ENCODE data around the gene NDUFS8.

Gene NDUFS8

GRCh38 chr11:68052137-68052873 is 21.8 kb downstream of the NDUFS8 start:
- TF ChIP-seq, protein P1, sequence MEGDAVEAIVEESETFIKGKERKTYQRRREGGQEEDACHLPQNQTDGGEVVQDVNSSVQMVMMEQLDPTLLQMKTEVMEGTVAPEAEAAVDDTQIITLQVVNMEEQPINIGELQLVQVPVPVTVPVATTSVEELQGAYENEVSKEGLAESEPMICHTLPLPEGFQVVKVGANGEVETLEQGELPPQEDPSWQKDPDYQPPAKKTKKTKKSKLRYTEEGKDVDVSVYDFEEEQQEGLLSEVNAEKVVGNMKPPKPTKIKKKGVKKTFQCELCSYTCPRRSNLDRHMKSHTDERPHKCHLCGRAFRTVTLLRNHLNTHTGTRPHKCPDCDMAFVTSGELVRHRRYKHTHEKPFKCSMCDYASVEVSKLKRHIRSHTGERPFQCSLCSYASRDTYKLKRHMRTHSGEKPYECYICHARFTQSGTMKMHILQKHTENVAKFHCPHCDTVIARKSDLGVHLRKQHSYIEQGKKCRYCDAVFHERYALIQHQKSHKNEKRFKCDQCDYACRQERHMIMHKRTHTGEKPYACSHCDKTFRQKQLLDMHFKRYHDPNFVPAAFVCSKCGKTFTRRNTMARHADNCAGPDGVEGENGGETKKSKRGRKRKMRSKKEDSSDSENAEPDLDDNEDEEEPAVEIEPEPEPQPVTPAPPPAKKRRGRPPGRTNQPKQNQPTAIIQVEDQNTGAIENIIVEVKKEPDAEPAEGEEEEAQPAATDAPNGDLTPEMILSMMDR (conservative IDR thresholded peaks at IDR 0.05; ENCODE audit: low read length): no peak
- no peak for DNase-seq (ENCODE audit: low read depth)
- H3K4me3 ChIP-seq (ENCODE audit: low read length): no peak overlapping the region

GRCh38 chr11:68053117-68053516 is 22.6 kb downstream of the NDUFS8 start:
- no peak overlapping the region for H3K4me3 ChIP-seq (ENCODE audit: low read length)
- TF ChIP-seq, protein P1 (conservative IDR thresholded peaks at IDR 0.05; ENCODE audit: low read length): no peak
- DNase-seq (ENCODE audit: low read depth): no peak

GRCh38 chr11:68053981-68054812 is 23.7 kb downstream of the NDUFS8 start:
- TF ChIP-seq, protein P1 (conservative IDR thresholded peaks at IDR 0.05; ENCODE audit: low read length): no peak
- no peak overlapping the region for H3K4me3 ChIP-seq (ENCODE audit: low read length)
- DNase-seq (ENCODE audit: low read depth): no peak

DNA sequence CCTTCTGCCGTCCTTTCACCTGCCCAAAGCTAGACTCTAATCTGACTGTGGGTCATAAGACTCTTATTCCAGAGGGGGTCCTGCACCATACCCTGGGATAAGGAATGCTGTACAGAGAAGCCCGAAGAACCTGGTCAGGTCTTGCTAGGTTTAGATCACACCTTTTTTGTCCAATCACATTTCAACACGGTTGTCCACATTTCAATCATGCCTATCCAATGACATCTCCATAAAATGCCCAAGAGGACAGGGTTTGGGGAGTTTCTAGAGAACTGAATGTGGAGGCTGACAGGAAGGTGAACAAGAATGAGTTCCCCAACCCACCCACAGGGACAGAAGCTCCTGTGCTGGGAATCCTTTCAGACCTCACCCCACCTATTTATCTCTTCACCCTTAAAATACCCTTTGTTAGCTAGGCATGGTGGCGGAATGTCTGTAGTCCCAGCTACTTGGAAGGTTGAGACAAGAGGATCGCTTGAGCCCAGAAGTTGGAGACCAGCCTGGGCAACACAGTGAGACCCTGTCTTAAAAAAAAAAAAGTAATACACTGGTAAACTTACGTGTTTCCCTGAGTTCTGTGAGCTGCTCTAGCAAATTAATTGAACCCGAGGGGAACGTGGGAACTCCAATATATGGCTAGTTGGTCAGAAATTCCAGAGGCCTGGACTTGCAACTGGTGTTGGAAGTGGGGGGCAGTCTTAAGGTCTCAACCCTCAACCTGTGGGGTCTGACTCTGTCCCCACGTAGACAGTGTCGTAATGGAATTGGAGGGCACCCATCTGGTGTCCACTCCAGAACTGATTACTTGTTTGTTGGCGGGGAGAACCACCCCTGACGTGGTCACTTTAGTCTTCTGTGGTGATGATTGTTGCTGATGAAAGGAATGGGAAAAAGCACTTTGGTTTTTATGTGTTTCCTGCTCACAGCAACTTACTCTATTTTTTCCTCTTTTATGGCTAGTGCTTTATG is 26.1 kb downstream of the NDUFS8 start:
- TF ChIP-seq, protein P1 (conservative IDR thresholded peaks at IDR 0.05; ENCODE audit: low read length): no peak
- DNase-seq (ENCODE audit: low read depth): no peak
- H3K4me3 ChIP-seq (ENCODE audit: low read length): no peak overlapping the region

DNA sequence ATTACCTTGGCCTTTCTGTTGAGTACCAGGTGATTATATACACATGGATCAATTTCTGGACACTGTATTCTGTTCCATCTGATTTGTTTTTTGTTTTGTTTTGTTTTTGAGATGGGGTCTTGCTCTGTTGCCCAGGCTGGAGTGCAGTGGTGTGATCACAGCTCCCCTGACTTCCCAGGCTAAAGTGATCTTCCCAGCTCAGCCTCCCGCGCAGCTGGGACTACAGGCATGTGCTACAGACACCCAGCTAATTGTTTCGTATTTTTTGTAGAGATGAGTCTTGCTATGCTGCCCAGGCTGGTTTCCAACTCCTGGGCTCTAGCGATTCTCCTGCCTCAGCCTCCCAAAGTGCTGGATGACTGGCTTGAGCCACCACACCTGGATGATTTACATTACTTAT is 27.3 kb downstream of the NDUFS8 start:
- TF ChIP-seq, protein P1 (conservative IDR thresholded peaks at IDR 0.05; ENCODE audit: low read length): no peak
- H3K4me3 ChIP-seq (ENCODE audit: low read length): no peak overlapping the region
- no peak for DNase-seq (ENCODE audit: low read depth)

GRCh38 chr11:68061508-68061907 is 31.0 kb downstream of the NDUFS8 start:
- DNase-seq (ENCODE audit: low read depth): no peak
- H3K4me3 ChIP-seq (ENCODE audit: low read length): no peak overlapping the region
- TF ChIP-seq, protein P1 (conservative IDR thresholded peaks at IDR 0.05; ENCODE audit: low read length): no peak

All from AG10803 (cell line).